LHCN-M2 (cell line): Measurements from ENCODE around the gene DPP6. TPM values are rescaled to one million over a fixed set of nuclear protein-coding genes. Genes with fewer than 3 reads are reported as not detected.
"Not testable (repeated sequence)": the region's sequence is repeated elsewhere in the genome, so short reads cannot be mapped to it uniquely, and the experiment has no call there.

Experiments
- DNase-seq: peaks from one replicate; pipeline ENCODE4 v3.0.0-alpha.2; 2012; ENCODE audit warnings: low read depth
- total RNA-seq: library from RNA; depleted of rRNA; stranded (reverse); fragments of >200 nt; gene quantifications from 2 replicates; pipeline ENCODE4 v1.2.3, GENCODE V29; 2014

Gene DPP6
- total RNA-seq, 1 experiment from 2014 or later, result not detected

- DNase-seq, result not testable (repeated sequence)
Measured at GRCh38 chr7:154148791-154149516, 96.8 kb downstream of the DPP6 start.

- not testable (repeated sequence) for DNase-seq
Measured at GRCh38 chr7:154150656-154151055, 98.5 kb downstream of the DPP6 start.

- not testable (repeated sequence) for DNase-seq
Measured at GRCh38 chr7:154151306-154151705, 99.1 kb downstream of the DPP6 start.

- not testable (repeated sequence) for DNase-seq
Measured at GRCh38 chr7:154155928-154156327, 103.7 kb downstream of the DPP6 start.

GRCh38 chr7:154162921-154163320, 110.7 kb downstream of the DPP6 start:
- DNase-seq, result not testable (repeated sequence)

- not testable (repeated sequence) for DNase-seq
Measured at GRCh38 chr7:154163642-154164041, 111.4 kb downstream of the DPP6 start.

- DNase-seq, result no peak
Measured at GRCh38 chr7:154167051-154167450, 114.9 kb downstream of the DPP6 start.

- no peak for DNase-seq
Measured at GRCh38 chr7:154167807-154168206, 115.6 kb downstream of the DPP6 start.

- DNase-seq, result no peak
Measured at GRCh38 chr7:154171422-154171821, 119.2 kb downstream of the DPP6 start.

- no peak for DNase-seq
Measured at GRCh38 chr7:154172236-154172635, 120.0 kb downstream of the DPP6 start.

GRCh38 chr7:154177584-154177983, 125.4 kb downstream of the DPP6 start:
- no peak for DNase-seq

GRCh38 chr7:154178895-154179294, 126.7 kb downstream of the DPP6 start:
- no peak for DNase-seq

GRCh38 chr7:154183482-154183881, 131.3 kb downstream of the DPP6 start:
- no peak for DNase-seq

- no peak for DNase-seq
Measured at GRCh38 chr7:154183946-154184345, 131.7 kb downstream of the DPP6 start.

GRCh38 chr7:154186811-154187210, 134.6 kb downstream of the DPP6 start:
- DNase-seq, result no peak

GRCh38 chr7:154188330-154188729, 136.1 kb downstream of the DPP6 start:
- no peak for DNase-seq

- no peak for DNase-seq
Measured at GRCh38 chr7:154195266-154195665, 143.1 kb downstream of the DPP6 start.

- DNase-seq, result no peak
Measured at GRCh38 chr7:154198481-154198880, 146.3 kb downstream of the DPP6 start.

- DNase-seq, result no peak
Measured at GRCh38 chr7:154200241-154200640, 148.0 kb downstream of the DPP6 start.

- no peak for DNase-seq
Measured at GRCh38 chr7:154202002-154202401, 149.8 kb downstream of the DPP6 start.

GRCh38 chr7:154204046-154204445, 151.8 kb downstream of the DPP6 start:
- no peak for DNase-seq

GRCh38 chr7:154212861-154213260, 160.7 kb downstream of the DPP6 start:
- no peak for DNase-seq

GRCh38 chr7:154217688-154218340, 165.6 kb downstream of the DPP6 start:
- no peak for DNase-seq
